GM19238 (cell line): ENCODE data around the gene FRMPD4.

ENCODE experiments used
- DNase-seq: peaks from one replicate; pipeline ENCODE4 v3.0.0; 2011; ENCODE audit warnings: low spot score; ENCODE audit not compliant: insufficient read length

Gene FRMPD4

GRCh38 chrX:12292996-12293765 is 154.9 kb downstream of the FRMPD4 start:
- DNase-seq = no peak

GRCh38 chrX:12297353-12297752 is 159.1 kb downstream of the FRMPD4 start:
- no peak for DNase-seq

- DNase-seq = no peak
These were observed 163.0 kb downstream of the FRMPD4 start for GRCh38 chrX:12301288-12301687.

GRCh38 chrX:12304261-12304660 is 166.0 kb downstream of the FRMPD4 start:
- DNase-seq = no peak

GRCh38 chrX:12307961-12308360 is 169.7 kb downstream of the FRMPD4 start:
- no peak for DNase-seq

GRCh38 chrX:12308420-12308819 is 170.1 kb downstream of the FRMPD4 start:
- DNase-seq = no peak

GRCh38 chrX:12309040-12309743 is 170.9 kb downstream of the FRMPD4 start:
- DNase-seq = no peak

GRCh38 chrX:12309744-12310076 is 171.4 kb downstream of the FRMPD4 start:
- DNase-seq = no peak

GRCh38 chrX:12314651-12315050 is 176.4 kb downstream of the FRMPD4 start:
- DNase-seq = no peak

GRCh38 chrX:12315526-12315925 is 177.3 kb downstream of the FRMPD4 start:
- DNase-seq = no peak

GRCh38 chrX:12319003-12319519 is 180.8 kb downstream of the FRMPD4 start:
- no peak for DNase-seq

GRCh38 chrX:12319992-12320391 is 181.7 kb downstream of the FRMPD4 start:
- no peak for DNase-seq

GRCh38 chrX:12322031-12322430 is 183.8 kb downstream of the FRMPD4 start:
- DNase-seq = no peak

- DNase-seq = no peak
These were observed 186.9 kb downstream of the FRMPD4 start for GRCh38 chrX:12325171-12325570.

- no peak for DNase-seq
These were observed 189.6 kb downstream of the FRMPD4 start for GRCh38 chrX:12327836-12328235.

- DNase-seq = no peak
These were observed 191.2 kb downstream of the FRMPD4 start for GRCh38 chrX:12329476-12329875.

GRCh38 chrX:12330841-12331240 is 192.6 kb downstream of the FRMPD4 start:
- no peak for DNase-seq

GRCh38 chrX:12332786-12333347 is 194.6 kb downstream of the FRMPD4 start:
- DNase-seq = no peak

- no peak for DNase-seq
These were observed 201.6 kb downstream of the FRMPD4 start for GRCh38 chrX:12339921-12340320.

GRCh38 chrX:12344954-12345353 is 206.7 kb downstream of the FRMPD4 start:
- no peak for DNase-seq

- DNase-seq = no peak
These were observed 210.9 kb downstream of the FRMPD4 start for GRCh38 chrX:12349201-12349600.

- DNase-seq = no peak
These were observed 214.6 kb downstream of the FRMPD4 start for GRCh38 chrX:12352922-12353321.
